Cardiac muscle cell (in vitro differentiated cells and primary cell): ENCODE results near the gene GPA33. TPM values are rescaled to one million over a fixed set of nuclear protein-coding genes. Genes with fewer than 3 reads are reported as not detected.
A peak's percentile ranks its signal among the peaks of the same experiment; 100 is the strongest.

Source experiments
- DNase-seq, 2 donors: peaks; one replicate each; pipeline versions ENCODE4 v3.0.0 to v3.0.0-alpha.2; 2010 to 2017; ENCODE audit warnings: low read depth in 1 of 2, low spot score in 1 of 2
- H3K27ac ChIP-seq: fragments of 200-600 bp; sonication (generic); 2 replicates; pipeline ENCODE4 v1.5.1; 2016
- H3K27me3 ChIP-seq: fragments of 200-600 bp; sonication (generic); 2 replicates; pipeline ENCODE4 v1.6.0; 2016; ENCODE audit warnings: control low read depth
- H3K36me3 ChIP-seq: fragments of 200-600 bp; sonication (generic); 2 replicates; pipeline ENCODE4 v1.5.1; 2016; ENCODE audit warnings: control low read depth
- H3K4me1 ChIP-seq: fragments of 200-600 bp; sonication (generic); 2 replicates; pipeline ENCODE4 v1.8.1; 2017; ENCODE audit warnings: low read depth, mild to moderate bottlenecking, mixed run types
- H3K4me3 ChIP-seq: fragments of 200-600 bp; sonication (generic); 2 replicates; pipeline ENCODE4 v1.5.1; 2016; ENCODE audit warnings: mild to moderate bottlenecking
- H3K9me3 ChIP-seq: fragments of 200-600 bp; sonication (generic); 2 replicates; pipeline ENCODE4 v1.5.1; 2017; ENCODE audit warnings: low read depth, mild to moderate bottlenecking, control low read depth
- polyA plus RNA-seq: library from polyadenylated mRNA; unstranded; fragments of >200 nt; fragmentation: Nextera tagmentation; extraction: Ambion mirVana; gene quantifications from 2 replicates; pipeline ENCODE4 v1.2.1, GENCODE V29; 2016
- total RNA-seq: library from RNA; depleted of rRNA; stranded (reverse); fragments of >200 nt; gene quantifications from 2 replicates; pipeline ENCODE4 v1.2.3, GENCODE V29; 2016
- TF ChIP-seq, protein P1 (sequence below): IDR thresholded peaks from 2 replicates; pipeline ENCODE4 v1.5.1; 2012; ENCODE audit warnings: low read depth, mild to moderate bottlenecking, low read length

The GPA33 gene
- total and polyA plus RNA-seq, 2 experiments from 2014 or later = 0.35 to 0.69 TPM

DNA sequence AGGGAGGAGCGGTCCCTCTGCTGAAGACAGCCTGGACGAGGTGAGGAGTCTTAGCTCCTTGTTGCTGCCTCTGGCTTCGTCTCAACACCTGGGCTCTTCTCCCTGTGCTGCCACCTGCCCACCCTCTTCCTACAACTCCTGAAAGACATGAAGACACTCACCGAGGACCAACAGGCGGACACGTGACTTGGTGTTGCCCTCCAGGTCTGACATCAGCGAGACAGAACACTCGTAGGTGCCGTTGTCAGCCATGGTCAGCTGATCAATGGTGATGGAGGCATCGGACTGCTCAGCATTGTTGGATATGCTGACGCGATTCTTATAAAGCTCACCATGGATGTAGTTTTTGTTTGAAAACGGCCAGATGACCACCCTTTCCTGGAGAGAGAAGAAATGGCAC, 21.4 kb downstream of the GPA33 start:
- no peaks in the 10 kb centered on the region for H3K27me3 ChIP-seq
- no peaks in the 10 kb centered on the region for H3K36me3 ChIP-seq
- peaks cover 4% of the 10 kb centered on the region for H3K4me1 ChIP-seq
- DNase-seq = no peak
- H3K9me3 ChIP-seq = no peaks in the 10 kb centered on the region
- TF ChIP-seq, protein P1, sequence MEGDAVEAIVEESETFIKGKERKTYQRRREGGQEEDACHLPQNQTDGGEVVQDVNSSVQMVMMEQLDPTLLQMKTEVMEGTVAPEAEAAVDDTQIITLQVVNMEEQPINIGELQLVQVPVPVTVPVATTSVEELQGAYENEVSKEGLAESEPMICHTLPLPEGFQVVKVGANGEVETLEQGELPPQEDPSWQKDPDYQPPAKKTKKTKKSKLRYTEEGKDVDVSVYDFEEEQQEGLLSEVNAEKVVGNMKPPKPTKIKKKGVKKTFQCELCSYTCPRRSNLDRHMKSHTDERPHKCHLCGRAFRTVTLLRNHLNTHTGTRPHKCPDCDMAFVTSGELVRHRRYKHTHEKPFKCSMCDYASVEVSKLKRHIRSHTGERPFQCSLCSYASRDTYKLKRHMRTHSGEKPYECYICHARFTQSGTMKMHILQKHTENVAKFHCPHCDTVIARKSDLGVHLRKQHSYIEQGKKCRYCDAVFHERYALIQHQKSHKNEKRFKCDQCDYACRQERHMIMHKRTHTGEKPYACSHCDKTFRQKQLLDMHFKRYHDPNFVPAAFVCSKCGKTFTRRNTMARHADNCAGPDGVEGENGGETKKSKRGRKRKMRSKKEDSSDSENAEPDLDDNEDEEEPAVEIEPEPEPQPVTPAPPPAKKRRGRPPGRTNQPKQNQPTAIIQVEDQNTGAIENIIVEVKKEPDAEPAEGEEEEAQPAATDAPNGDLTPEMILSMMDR = no peak
- H3K4me3 ChIP-seq = no peak overlapping the region
- no peak overlapping the region for H3K27ac ChIP-seq

DNA sequence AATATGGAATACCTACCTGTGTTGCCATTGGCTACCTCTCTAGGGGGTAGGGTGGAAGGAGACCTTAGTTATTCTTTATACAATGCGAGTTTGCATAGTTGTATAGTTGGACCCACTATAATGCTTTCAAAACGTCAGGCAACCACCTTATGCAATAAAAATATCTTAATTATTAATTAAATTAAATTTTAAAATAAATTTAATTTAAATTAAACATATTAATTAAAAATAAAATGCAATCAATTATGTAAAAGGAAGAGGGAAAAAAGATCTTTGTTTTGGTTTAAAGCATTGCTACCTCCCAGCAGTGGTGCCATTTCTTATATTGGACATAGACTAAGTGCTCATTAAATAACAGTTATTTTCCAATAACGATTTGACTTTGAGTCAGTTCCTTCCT, 22.3 kb downstream of the GPA33 start:
- Histone ChIP-seq H3K27ac (no peak overlapping the region), H3K9me3 (no peaks in the 10 kb centered on the region), H3K36me3 (no peaks in the 10 kb centered on the region), H3K4me1 (peaks cover 4% of the 10 kb centered on the region), H3K27me3 (no peaks in the 10 kb centered on the region), H3K4me3 (no peak overlapping the region)
- no peak for DNase-seq
- TF ChIP-seq, protein P1 = no peak

DNA sequence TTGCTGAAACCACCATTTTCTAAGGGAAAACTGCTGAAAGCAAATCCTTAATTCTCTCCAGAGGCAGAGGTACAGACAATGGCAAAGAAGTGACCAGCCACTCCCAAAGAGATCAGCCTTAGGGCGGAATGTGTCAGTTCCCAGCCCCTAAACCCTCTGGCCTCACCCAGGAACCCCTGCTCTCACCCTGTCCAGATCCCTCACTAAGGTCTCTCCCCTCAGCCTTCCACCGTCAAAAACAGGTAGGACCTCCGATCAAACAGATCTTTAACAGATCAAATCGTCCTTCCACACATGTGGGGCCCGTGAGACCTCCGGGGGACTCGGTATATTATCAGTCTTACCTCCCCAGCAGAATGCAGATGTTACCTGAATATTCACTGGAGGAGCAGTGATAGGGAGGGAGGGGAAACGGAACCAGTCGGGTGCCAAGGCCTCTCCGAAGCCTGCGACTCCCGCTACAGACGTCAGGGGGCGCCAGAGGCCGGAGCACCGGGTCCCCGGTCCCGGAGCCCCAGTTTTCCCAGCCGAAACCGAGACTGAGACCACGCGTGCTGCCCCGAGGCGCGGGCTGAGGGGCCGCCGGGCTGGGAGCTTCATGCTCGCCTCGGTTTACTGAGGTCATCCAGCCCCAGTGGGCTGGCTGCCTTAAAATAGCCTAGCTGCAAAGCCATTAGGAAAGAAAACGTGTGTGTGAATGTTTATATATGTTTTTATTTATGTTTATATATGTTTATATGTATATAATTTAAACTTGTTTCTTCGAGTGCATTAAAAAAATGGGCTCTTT, 23.6 kb downstream of the GPA33 start:
- peaks cover 4% of the 10 kb centered on the region for H3K4me1 ChIP-seq
- TF ChIP-seq, protein P1 = peak; percentile 95
- DNase-seq = peak; percentile 63 to 84
- H3K4me3 ChIP-seq = peak overlapping the region; percentile 6
- no peaks in the 10 kb centered on the region for H3K36me3 ChIP-seq
- H3K27ac ChIP-seq = no peak overlapping the region
- H3K27me3 ChIP-seq = no peaks in the 10 kb centered on the region
- H3K9me3 ChIP-seq = no peaks in the 10 kb centered on the region

DNA sequence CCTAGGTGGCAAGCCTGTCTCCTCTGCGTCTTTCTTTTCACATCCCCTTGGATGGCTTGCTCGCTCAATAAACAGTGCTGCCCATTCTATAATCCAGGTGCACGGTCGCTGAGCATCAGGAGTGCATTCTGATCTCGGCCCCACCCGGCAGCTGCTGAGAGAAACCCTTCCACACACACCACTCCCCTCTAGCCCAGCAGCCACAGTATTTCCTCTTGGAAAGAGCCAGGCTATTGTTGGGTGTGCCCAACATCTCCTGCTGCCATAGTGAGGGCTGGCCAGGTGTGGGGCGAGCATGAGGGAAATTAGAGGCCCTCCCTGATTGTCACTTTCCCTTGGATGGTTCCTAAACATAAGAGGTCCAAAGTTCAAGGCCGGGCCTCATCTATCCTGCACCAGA, 24.7 kb downstream of the GPA33 start:
- no peaks in the 10 kb centered on the region for H3K9me3 ChIP-seq
- no peak overlapping the region for H3K27ac ChIP-seq
- no peaks in the 10 kb centered on the region for H3K36me3 ChIP-seq
- DNase-seq = no peak
- peaks cover 4% of the 10 kb centered on the region for H3K4me1 ChIP-seq
- H3K4me3 ChIP-seq = no peak overlapping the region
- TF ChIP-seq, protein P1 = no peak
- H3K27me3 ChIP-seq = no peaks in the 10 kb centered on the region

DNA sequence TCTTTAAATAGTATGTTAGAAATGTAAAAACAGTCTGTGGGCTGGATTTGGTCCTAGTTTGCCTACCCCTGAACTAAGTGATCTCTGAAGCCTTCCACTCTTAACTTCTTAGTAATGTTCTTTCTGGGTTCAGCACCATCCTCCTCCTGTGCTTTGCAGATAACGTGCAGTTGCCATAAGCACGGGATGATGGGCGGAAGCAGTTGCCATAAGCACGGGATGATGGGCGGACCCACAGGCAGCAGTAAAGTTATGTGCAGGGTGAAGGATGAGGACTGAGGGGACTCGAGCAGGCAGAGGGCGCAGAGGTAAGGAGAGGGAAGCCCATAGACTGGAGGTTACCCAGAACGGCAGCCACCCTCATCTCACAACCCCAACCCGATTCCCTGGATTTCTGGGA, 25.6 kb downstream of the GPA33 start:
- TF ChIP-seq, protein P1 = no peak
- Histone ChIP-seq H3K4me3 (no peak overlapping the region), H3K9me3 (no peaks in the 10 kb centered on the region), H3K36me3 (no peaks in the 10 kb centered on the region), H3K27ac (no peak overlapping the region), H3K27me3 (no peaks in the 10 kb centered on the region), H3K4me1 (peaks cover 4% of the 10 kb centered on the region)
- DNase-seq = no peak
